Activated CD4-positive, alpha-beta T cell treated with anti-CD3 and anti-CD28 coated beads for 24 hours (primary cell): ENCODE data around the gene RELN.
"Not testable (repeated sequence)": the region's sequence is repeated elsewhere in the genome, so short reads cannot be mapped to it uniquely, and the experiment has no call there.

Experiments
- DNase-seq, 2 donors: peaks; one replicate each; pipeline ENCODE4 v3.0.0-alpha.2; 2020; ENCODE audit warnings: low read depth in 2 of 2

The RELN gene

DNA sequence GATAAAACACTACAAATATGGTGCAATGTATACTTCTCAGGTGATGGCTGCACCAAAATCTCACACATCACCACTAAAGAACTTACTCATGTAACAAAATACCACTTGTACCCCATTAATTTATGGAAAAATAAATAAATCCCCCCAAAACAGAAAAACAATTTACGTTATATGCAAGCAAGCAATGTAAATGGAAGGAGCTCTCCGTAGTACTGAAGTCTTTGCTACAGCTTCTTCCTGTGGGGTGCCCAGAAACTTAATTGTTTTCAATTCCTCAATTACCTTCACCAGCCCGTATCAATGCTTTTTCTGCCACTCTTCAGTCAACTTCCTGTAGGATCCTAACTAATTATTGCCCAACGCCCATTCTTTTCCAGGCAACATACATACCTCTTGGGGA is 138.1 kb downstream of the RELN start:
- DNase-seq = no peak

DNA sequence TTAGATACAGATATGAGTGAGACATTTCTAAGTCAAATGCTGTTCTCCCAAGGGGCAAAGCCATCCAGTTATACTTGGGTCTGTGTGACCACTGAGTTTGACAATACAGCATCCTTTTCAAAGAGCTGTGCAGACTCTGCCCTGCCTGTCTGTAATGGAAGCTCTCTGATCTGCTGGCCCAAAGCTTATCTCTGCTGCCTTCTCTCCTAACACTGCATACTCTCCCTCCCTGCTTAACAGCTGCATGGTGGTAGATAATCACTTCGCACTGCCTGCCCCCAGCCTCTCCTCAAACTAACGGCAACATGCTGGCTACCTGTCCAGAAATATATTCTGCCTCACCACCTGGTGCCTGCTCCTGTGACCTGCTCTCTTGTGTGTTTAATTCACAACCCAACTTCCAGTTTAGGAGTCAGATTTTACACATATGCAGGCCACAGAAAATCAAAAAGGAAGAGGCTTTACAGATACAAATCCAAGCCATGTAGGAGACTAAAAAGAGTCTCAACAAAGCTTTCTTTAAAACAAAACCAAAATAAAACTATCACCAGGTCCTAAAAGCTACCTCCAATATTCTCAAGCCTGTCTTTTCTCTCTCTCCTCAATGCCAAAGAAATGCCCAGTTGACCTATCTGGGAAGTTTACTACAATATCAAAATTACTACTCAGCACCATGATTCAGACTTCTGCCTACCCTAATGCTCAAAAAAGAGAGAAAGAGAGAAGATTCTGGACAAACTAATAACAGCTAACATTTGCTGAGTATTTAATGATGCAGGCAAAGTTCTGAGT is 145.6 kb downstream of the RELN start:
- DNase-seq = no peak

DNA sequence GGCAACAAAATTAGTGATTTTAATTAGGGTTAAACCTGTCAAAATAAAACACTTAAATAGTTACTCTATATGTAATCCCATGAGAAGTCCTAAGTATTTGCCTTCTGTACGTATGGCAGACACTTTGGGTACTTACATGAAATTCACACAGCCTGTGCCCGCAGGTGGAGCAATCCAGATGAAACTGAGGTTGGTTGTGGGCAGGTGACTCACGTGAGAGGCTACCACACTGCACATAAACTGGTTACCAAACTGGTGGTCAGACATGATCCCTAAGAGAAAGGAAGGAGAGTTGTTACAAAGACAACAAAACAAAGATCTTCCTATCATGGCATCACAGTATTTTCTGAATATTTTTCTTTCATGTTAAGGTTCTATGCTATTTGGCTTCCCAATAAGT is 156.1 kb downstream of the RELN start:
- DNase-seq = no peak

DNA sequence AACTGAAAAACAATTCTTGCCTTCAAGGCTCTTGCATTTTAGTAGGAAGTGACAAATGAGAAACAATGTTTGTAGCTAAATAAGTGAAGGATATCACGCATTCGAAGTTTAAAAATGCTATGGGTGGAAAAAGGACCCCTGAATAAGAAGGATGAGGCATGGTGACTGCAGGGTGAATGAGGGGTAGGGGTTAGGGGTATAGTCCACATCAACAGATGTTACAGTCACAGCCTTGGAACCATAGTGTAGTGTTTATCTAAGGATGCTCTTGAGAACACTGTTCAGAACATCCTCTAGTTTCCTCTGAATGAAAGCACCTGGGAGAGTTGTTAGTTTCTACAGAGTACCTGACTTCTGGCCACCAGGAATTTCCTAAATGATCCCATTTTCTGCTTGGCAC is 157.0 kb downstream of the RELN start:
- DNase-seq = no peak

DNA sequence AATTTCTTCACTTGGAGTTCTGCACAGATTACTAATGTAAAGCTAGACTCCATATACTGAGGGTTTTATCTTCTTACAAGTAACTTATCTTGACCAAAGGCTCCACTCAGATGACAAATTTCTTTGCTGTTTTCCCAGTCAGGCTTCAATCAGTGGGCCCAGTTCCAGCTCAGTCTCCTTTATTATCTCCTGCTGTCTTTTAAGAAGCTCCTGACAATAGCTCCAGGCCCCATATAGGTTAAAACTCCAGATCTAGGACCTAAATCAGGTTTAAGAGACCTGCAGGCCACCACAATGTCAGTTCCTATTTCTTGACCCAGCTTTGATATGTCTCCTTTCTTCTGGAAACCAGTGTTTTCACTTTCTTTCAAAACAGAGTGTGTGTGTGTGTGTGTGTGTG is 165.2 kb downstream of the RELN start:
- DNase-seq = no peak

DNA sequence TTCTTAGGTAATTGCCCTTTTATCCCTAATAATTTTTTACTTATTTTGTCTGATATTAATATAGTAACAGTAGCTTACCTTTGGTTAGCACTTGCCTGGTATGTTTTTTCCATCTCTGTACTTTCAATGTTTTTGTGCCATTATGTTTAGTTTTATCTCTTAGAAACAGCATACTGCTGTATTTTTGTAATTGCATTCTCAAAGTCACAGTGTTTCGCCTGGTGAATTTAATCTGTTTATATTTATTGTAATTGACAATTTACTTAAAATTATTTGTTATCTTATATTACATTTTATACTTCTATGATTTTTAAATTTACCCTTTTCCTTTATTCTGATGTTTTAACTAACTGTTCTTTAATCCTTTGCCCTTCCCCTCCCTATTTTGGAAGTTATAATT is 166.4 kb downstream of the RELN start:
- no peak for DNase-seq

DNA sequence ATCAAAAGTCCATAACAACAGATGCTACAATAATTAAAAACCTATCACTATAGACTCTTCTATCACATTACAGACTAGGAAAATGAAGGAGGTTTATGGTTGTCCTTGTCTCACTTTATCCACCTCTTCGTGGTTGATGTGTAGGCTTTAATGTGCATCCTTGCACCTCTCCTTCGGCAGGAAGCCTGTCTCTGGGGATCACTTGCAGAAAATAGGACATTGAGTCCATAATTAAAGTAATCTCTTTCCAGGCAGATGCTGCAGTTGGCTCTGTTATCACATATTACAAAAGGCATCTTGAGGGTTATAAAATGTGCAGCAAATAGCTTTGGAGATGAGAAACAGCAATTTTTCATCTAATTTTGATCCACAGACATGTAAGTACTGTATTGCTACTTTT is 168.4 kb downstream of the RELN start:
- DNase-seq = no peak

DNA sequence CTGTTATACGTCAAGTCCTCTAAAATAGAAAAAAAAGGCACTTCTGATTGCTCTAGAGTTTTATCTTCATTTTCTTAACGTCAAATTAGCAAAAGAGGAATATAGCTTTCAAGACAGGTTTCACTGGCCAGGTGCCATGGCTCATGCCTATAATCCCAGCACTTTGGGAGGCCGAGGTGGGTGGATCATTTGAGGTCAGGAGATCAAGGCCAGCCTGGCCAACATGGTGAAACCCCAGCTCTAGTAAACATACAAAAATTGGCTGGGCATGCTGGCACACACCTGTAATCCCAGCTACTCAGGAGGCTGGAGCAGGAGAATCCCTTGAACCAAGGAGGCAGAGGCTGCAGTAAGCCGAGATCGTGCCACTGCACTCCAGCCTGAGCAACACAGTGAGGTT is 173.5 kb downstream of the RELN start:
- DNase-seq = not testable (repeated sequence)

DNA sequence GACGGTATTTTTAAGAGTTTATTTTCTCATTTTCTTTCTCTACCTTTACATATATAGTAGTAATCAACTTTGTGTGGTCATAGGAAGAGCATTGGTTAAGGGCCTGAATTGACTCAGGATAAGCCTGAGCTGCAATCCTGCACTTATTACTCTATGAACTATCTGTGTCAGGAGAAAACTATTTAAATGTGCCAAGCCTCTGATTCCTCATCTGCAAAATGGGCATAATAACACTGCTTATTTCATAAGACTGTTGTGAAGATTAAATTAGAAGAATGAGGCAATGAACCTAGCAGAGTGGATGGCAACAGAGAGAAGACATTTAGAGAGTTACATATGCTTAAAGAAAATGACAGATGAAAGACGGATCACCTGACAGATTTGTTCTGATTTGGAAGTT is 175.5 kb downstream of the RELN start:
- DNase-seq = no peak

DNA sequence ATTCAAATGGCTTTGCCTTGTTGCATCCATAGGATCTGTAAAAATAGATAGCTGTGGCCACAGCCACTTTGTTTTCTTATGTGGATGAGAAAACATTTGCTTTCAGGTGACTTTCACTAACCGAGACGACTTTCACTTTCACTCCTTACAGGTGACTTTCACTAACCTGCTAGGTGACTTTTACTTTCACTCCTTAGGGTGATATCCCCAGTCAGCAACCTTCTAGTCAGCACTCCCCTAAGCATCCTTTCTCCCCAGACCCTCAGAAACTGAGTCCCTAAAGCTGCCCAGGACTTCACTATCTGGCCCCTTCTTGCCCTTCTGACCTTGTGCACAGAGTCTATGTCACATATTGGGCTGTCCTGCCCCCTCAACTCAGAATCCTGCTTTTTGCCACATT is 177.5 kb downstream of the RELN start:
- no peak for DNase-seq

DNA sequence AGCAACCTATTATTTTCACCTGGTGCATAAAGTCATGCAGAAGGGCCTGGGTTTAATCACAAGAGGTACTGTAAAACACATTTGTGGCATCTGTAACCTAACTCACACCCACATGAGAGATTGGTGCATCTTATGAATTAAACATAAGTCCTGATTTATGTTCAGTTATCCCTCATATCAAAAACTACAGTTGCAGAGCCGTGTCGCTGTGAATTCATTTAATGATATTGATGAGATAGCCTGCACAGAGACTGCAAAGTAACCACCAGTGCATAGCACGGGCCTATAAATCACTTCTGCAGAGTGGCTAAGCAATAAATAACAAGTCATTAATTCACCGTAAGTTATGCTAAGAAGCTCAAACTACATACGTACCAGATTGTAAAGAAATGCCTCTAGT is 178.2 kb downstream of the RELN start:
- no peak for DNase-seq

DNA sequence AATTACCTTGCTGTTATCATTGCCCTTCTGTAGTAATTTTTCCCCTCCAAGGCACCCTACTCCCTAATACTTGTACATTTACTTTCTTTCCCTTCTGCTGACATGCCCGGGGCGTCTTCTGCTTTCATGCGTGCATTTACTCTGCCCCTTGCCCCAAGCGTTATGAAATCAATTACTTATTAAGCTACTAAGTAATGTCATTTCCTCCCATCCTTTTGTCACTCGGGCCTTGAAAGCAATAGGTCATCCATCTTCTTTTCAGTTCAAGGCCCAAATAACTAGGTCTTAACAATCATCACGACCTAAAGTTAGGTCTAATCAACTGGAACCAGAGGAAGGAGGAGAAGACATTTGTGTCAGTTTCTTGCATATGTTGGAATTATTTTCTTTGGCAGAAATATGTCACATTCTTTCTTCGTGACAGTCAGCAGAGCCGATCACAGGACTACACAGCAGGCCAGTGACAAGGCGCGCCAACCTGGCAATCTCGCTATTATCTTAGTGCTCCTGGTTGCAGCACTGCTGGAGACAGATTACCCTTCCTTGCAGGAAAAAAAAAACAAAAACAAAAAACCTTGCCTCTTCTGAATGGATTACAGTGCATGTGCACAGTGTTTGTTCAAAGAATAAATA is 179.2 kb downstream of the RELN start:
- DNase-seq = no peak

DNA sequence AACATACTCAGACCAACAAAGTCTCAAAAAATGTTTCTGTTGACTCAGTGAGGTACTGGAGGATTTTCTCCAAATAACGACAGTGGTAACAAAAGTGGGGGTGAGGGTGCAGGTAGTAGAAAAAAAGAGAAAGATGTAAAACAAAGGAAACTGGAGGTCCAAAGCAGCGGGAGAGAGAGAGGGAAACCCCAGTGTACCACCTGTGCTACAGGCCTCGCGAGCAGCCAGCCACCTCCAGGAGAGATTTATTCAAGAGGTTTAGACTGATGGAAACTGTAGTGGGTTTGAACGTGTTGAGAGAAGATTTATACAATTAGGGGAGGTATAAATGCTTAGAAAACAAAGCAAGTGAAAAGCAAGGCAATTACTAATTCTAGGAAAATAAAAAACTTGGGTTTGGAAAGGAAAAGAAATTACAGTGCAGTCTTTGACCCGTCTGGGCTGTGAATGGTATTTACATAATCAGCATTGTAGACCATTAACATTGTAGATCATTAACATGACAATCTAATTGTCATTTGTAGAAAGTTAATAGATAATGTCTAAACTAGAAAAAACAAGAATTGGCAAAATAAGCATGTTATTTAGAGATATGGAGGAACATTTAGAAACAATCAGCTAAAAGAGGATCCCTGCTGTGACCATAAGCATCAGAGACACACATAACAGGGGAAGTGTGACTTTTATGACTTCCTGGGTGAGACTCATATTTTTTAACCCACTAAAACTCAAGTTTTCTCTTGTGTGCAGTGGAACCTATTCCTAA is 180.0 kb downstream of the RELN start:
- no peak for DNase-seq

DNA sequence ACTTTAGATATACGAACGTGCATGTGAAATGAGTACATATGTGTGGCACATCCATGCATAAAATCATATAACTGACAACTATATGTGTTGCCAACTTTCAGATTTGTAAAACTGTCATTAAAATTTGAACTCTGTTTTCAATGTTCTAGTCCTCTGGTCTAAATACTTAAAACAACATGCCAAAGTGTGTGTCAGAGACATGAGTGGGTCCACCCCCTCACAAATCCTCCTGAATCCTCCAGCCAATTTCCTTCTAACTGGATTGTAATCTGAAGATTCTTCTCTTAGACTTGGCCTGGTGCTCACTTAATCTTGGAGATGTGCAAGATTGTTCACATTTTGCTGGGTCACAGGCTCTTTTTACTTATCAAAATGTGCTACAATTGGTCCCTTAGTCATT is 184.1 kb downstream of the RELN start:
- no peak for DNase-seq

DNA sequence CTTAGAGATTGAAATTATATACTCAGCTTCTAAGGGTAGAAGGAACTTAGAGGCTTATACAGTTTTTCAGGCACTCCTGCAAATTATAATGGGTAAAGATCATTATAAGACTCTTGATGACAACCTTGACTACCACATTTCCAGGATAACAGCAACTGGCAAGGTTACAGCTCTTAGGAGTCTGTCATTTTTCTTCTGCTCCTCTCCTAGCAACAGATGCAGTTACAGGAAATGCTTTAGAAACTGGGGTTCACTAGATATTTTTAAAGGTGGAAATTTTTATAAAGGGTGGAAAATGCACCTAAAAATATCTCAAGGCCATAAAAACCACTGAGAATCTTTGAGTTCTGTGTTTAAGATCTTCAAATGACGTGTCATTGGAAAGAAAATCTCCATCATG is 185.8 kb downstream of the RELN start:
- no peak for DNase-seq

DNA sequence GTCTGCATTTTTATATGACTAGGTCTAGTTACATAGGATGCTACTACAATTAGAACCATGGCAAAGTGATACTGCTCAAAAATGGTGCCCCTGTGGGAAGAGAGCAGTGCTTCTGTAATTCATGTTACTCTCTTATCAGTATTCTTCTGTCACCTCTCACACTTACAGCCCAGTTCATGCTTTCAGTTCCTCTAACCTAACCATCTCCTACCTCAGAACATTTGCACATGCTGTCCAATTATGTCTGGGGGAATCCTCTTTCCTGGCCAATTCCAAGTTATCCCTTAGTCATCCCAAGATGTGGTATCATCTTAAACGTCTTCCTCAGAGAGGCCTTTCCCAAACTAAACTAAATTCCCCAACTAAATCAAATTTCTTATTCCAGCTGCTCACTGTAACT is 190.2 kb downstream of the RELN start:
- no peak for DNase-seq

DNA sequence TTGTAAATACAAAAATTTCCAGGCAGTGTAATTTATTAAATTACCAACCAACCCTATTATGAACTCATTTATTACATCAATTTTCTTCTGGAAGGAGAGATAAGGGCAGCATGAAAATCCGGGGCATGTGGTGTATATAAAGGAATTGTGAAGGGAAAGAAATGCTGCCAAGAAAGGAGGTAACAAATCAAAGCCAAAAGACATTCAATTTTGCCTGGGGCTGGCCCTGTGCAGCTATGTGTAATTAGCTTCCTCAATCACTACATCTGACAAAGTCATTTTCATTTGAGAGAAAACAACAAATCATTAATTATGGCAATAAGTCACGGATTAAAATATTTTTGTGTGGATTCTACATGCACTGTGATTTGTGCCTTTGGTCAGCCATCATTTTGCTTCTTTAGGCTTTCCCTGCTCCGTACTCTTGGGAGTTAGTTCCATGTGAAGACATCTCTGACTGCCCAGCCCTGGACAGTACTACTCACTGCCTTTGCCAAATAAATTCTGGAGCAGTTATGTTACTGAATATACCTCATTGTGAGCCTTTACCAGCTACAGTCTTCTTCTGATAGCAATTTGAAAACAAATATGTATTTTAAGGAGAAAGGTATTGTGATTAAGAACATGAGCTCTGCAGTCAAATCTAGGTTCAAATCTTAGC is 191.7 kb downstream of the RELN start:
- DNase-seq = no peak

DNA sequence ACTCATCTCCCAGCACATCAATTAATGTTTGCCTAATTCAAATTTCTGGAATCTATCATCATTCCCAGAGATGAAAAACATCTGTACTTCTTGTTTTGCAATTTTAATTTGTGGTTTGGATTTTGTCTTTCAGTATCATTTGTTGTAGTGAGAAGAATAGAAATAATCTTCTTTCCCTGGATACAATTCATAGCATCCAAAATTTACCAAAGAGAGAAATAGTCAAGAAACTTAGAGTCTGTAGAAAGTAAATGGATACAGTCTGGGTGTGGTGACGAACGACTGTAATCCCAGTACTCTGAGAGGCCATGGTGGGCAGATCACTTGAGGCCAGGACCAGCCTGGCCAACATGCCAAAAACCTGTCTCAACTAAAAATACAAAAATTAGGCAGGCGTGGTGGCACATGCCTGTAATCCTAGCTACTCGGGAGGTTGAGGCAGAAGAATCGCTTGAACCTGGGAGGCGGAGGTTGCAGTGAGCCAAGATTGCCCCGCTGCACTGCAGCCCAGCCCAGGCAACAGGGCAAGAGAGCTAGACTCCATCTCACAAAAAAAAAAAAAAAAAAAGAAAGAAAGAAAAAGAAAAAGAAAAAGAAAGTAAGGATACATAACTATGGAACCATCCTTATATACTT is 193.0 kb downstream of the RELN start:
- no peak for DNase-seq

DNA sequence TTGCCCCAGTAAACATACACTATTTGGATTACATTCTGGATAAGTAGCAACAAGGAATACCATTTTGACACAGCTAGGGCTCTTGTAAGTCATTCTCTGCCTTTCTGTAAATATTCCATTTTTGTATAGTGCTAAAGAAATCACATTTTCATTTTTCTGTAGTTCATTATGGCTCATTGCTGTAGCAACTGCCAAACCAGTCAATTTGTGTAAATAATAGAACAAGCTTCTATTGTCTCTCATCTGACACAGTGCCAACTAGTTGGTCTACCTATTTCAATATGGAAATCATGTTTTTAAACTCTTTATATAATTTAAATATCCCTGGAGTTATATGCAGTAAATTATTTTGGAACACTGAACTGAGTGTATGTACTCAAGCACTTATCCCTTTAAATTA is 193.7 kb downstream of the RELN start:
- DNase-seq = no peak

DNA sequence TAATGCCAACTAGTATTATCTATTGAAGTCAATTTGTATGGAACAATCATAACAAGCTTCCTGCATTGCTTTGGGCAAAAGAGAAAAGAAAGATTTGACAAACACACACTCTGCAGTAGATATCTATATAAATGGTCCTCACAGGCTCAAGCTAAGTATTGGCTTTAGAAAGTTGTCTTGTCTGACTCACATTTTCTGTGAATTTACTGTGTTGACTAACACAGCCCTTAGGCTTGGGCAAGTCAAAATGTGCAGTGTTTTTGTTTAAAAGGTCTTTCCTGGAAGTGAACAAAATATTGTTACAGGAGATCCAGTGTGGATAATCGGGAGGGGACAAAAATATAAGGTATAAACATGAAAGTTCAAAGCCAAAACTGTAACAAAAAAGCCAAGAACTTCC is 194.4 kb downstream of the RELN start:
- no peak for DNase-seq

DNA sequence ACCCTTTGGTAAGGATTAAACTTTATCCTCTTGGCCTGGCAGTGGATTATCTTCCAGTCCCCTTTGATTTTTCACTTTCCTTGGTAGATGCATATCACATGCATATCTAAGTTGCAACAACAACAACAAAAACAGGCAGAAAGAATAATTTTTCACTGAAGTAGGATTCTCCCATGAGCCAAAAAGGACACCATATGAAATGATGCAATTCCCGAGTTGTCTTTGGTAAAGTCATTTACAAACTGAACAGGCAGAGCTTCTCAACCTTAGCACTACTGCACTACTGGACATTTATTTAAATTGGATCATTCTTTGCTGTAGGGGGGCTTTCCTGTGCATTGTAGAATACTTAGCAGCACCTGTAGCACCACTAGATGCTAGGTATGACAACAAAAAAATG is 195.0 kb downstream of the RELN start:
- DNase-seq = no peak

DNA sequence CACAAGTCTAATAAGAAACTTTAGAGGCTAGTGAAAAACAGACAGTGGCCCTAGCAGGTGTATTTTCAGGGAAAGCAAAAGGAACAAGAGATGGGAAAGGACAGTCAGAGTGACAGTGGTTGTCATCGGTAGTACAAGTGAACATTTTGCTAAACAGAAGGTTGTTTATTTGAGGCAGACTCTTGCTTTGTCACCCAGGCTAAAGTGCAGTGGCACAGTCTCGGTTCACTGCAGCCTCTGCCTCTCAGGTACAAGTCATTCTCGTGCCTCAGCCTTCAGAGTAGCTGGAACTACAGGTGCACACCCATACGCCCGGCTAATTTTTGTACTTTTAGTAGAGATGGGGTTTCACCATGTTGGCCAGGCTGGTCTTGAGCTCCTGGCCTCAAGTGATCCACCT is 195.8 kb downstream of the RELN start:
- no peak for DNase-seq
